A204.1 (cell line): Measurements from ENCODE around the gene PDZD2.

Experiments used
- FAIRE-seq: peaks from 2 replicates; lab custom pipeline; 2012; peaks lifted over from hg19 to GRCh38; lab: Jason Lieb, UNC

PDZD2 gene

DNA sequence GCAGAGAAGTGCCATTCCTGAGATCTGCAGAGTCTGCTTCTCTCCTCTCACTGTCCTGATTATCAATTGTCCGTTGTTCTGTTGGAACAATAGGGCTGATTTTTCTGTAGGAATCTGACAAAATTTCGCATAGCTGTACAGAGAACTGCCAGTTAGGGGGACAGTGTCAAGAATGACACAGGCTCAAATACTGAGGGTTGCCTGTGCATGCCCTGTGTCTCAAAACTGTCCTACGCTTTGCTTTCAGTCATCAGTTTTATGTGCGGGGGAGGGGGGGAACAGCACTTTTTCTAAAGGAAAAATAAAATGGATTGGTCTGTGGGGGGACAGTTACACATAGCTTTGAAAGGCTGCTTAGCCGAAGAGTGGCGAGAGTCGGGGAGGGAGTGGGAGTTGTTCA, 248.6 kb downstream of the PDZD2 start:
- FAIRE-seq, result no peak

DNA sequence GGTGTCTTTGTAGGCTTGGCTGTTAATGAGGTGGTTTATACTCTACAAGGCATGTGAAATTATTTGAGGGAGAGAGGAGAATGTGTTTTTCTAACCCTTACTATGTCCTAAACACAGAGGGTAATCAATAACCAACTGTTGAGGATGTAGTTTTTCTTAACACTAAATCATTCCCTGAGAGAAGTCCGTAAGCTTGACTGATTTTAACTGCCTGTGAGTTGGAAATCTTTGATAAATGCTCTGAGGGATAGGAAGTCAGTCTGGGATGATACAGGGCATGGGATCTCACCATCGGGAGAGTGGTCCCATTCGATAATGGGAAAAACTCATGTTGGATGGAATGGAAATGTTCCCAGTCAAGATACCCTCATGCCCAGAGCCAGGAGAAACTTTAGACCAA, 249.6 kb downstream of the PDZD2 start:
- FAIRE-seq, result no peak

DNA sequence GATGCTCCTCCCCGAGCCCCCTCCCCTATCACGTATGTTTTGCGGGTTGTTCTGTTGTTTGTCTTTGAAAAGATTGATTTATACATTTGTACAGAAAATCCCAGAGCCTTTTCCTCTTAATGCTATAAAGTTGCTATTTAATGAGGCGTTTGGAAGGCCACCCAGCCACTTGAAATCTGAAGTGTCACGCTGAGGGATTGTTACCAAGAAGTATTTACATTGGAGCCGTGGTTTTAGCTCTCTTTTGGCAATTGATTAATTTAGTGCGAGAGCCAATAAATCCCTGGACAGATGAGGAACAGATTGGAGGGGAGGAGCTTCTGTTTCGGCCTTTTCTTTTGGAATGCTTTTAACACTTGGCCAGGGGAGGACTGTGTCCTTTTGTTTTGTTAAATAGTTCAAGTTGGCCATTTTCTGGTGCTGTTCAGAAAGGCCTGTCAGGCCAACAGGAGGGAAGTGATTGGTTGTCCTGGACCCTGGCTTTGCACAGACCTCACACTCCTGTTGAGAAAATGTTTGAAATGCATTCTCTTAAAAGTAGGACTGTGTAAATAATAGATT, 250.2 kb downstream of the PDZD2 start:
- FAIRE-seq, result no peak

DNA sequence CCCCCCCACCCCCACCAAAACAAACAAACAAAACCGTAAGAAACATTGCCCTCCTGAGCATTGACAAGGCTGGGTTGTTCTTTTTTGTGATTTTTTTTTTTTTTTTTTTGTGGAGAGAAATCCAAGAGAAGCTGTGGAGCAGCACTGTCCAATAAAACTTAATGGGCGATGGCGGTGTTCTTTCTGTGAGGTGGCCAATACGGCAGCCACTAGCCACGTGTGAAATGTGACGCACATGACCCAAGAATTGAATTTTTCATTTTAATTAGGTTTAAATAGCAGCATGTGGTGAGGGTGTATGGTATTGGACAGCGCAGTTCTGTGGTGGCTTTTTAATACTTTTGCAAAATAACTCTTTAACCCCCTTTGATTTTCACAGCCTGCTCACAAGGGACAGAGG, 251.1 kb downstream of the PDZD2 start:
- FAIRE-seq, result no peak

DNA sequence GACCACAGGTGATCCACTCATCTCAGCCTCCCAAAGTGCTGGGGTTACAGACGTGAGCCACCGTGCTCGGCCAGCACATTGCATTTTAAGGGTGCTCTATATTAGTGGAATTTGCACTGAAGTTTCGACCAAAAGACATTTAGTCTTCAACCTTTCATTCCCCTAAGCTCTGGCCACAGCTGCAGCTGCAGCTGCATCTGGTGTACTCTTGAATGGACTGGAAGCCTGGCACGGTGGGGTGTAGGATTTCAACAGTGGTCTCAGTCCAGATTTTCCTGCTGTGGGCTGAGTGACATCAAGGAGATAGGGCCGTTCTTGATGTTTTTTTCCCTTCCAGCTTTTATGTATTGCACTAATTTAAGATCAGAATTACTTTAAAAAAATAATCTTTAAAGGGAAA, 255.2 kb downstream of the PDZD2 start:
- no peak for FAIRE-seq

DNA sequence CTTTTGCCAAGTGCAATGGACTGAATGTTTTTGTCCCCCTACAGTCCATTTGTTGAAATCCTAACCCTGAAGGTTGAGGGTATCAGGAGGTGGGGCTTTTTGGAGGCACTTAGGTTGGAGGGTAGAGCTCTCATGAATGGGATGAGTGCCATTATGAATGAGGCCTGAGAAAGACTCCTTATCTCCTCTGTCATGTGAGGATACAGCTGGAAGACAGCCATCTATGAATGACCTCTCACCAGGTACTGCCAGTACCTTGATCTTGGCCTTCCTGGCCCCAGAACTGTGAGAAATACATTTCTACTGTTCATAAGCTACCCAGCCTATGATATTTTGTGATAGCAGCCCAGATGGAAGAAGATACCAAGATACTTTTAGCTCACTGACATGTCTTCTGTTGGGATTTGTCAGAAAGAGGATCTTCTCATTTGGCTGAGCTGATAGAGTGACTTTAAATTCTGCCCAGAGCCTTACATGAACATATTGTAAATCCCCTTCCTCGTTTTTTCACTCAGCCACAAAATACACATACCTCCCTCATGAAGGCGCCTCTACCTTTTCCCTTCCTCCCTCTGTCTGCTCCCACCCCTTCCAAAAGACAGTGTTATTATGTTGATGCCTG, 256.4 kb downstream of the PDZD2 start:
- no peak for FAIRE-seq

DNA sequence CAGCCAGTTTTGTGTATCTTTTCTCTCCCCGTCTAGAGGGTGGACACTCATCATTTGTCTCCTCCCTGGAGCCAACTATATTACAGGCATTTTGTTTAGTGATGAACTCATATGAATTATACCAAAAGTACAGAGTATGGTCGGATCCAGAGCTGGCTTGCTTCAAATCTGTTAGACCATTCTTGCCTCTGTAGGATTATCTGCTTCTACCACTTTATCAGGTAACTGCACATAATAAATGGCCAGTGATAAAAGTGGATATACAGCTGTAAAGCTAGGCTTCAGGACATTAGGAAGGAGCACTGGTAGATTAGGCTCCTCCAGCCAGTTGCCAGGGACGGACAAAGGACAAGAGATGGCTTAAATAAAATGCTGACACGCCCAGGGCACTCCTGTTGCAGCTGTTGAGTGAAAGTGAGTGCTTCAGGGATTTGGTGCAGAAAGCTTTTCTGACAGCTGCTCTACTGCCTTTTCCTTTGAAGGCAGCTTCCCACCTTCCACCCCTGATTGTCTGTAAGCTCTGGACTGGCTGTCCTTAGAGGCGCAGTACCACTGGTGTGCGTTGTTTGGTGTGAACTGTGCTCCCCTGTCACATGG, 259.2 kb downstream of the PDZD2 start:
- FAIRE-seq, result no peak

DNA sequence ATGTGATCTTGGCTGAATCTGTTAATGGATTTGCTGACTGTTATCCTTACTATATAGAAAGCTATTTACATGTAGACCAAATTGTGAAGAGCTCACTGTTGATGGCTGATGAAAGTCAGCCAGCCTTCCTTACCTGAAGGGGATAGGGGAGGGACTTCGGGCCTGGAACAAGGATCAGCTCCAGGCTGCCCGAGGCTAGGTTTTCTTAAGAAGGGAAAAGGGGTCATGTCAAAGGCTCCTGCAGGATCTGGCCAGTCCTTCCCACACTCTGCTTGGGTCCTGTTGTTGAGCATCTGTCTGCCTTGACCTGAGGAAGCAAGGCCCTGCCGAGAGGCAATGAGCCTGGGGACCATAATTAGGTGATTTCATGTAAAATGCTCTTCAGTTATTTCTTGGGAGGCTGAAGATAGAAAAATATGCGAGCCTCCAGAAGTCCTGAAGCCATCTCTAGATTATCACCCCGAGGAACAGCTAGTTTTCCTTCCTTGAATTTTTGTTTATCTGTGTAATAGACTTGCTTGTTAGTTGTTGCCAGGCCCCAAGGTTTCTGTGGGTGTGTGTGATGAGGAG, 261.4 kb downstream of the PDZD2 start:
- no peak for FAIRE-seq

DNA sequence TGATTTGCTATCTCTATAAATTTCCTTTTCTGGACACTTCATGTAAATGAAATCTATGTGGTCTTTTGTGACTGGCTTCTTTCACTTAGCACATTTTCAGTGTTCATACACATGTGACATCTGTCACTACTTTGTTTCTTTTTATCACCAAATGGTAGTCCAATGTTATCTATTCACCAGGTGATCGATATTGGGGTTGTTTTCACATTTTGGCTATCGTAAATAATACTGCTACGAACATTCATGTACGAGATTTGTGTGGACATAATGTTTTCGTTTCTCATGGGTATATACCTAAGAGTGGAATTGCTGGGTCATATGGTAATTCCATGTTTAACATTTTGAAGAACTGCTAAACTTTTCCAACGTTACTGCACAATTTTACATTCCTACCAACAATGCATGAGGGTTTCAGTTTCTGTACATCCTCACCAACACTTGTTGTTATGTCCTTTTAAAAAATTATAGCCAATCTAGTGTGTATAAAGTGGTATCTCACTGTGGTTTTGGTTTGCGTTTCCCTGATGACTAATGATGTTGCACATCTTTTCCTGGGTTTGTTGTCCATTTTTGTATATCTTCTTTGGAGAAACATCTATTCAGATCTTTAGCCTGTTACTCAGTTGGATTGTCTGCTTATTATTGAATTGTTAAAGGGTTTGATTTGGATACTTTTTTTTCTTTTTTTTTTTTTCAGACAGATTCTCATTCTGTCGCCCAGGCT, 263.0 kb downstream of the PDZD2 start:
- FAIRE-seq, result no peak

DNA sequence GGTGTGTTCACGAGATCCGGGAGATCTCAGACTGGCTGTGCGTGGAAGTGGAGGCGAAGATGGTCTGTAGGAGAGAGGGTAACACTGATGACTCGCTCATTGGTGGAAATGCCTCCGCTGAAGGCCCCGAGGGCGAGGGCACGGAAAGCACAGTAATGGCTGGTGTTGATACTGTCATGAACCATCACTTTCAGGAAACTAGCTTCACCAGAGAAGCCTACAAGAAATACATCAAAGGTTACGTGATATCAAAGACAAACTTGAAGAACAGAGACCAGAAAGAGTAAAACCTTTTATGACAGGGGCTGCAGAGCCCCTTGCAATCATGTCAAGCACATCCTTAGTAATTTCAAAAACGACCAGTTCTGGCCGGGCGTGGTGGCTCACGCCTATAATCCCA, 269.5 kb downstream of the PDZD2 start:
- no peak for FAIRE-seq

DNA sequence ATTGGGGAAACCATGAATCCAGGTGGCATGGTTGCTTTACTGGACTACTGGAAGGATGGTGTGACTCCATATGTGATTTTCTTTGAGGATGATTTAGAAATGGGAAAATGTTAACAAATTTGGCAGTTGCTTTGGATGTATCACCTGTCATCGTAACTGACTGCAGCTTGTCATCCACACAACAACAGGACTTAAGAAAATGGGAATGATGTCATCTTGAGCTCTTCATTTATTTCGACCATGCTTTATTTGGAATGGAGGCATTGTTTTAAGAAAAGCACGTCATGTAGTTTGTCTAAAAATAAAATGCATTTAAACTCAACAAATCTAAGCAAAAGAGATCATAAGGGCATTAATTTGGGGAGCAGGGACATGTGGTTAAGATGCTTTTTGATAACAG, 270.1 kb downstream of the PDZD2 start:
- FAIRE-seq, result no peak

DNA sequence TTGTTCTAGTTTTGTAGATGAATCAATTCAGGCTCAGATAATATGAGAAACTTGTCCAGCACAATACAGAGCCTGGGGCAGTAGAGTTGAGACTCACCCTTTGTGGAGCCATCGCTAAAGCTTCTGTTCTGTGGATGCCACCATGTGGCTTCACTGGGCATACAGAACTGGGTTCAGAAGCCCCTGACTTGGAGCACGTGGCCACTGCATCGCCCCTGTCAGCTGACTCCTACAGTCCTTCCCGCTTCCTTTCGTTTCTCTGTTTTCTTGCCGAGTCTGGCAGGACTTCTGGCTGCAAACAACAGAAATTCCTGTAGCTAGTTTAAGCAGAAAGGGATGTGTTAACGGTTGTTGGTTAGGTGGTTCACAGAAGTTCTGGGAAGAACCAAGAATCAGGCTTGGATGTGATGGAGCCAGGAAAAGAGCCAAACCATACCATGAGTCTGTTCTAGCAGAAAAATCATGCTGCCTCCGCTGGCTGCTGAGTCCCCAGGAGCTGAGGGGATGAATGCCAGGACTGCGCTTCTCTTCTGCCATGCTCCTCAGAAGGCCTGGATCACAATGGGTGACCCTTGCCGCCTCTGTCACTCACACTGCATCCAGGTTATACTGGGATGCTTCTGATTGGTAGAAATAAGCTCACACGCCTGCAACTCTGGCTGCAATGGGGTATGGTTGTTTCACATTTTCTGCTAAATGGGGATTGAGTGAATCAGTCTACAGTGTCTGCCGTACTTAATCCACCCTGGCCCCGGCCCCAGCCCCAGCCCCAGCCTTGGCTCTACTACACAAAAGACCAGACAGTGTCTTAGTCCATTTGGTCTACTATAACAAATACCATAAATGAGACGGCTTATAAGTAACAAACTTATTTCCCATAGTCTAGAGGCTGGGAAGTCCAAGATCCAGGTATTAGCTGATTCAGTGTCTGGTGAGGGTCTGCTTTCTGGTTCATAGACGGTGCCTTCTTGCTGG, 272.6 kb downstream of the PDZD2 start:
- FAIRE-seq, result no peak

DNA sequence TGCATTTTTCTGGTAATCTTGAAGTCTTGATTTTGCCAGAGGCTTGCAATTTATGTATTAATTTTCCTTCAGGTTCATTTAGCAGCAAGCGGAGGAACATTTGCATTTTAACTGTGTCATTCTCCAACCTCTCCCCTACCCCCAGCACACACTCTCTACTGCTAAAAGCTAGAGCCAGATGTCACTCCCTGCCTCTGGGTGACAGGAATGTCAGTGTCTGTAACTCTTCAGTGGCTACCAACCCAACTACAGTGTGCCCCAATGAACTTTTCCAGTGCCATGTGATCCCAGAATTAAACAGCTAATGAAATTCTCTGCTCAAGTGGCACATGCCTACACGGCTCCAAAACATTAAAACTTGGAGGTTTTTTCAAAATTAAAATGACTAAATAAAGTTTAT, 274.9 kb downstream of the PDZD2 start:
- FAIRE-seq, result no peak

DNA sequence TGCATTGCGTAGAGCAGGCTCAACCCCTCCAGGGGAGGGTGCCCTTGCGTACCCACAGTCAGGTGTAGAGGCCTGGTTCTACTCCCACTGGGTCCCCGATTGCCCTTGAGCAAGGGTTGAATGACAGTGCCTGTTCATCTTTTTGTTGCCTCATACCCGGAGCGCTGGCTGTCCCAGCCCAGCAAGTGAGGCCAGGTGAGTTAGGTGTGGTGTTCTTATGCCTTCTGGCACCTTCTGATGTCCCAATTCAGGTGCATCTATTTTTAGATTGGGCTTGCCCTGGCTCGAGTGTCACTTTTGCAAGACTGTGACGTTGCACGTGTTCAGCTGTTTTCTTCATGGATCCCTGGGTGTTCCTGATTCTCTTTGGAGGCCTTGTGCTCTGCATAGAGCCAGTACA, 277.4 kb downstream of the PDZD2 start:
- no peak for FAIRE-seq

DNA sequence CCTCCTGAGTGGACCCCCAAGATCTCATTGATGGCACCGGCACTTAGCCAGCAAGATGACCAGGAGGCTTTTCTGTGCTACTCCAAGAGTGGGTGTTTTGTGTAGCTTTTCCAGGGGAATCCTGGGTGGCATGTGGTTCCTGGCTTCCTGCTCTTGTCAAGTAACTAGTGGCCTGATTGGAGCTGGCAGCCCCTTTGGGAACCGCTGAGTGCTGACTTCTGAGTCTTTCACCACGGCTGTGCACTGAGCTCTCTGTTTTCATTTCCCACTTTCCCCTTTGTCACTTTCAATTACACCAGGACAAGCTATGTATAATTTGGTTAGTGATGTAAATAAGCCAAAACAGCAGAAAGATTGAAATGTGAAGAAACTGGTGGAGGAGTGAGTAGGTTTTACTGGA, 279.8 kb downstream of the PDZD2 start:
- FAIRE-seq, result no peak

DNA sequence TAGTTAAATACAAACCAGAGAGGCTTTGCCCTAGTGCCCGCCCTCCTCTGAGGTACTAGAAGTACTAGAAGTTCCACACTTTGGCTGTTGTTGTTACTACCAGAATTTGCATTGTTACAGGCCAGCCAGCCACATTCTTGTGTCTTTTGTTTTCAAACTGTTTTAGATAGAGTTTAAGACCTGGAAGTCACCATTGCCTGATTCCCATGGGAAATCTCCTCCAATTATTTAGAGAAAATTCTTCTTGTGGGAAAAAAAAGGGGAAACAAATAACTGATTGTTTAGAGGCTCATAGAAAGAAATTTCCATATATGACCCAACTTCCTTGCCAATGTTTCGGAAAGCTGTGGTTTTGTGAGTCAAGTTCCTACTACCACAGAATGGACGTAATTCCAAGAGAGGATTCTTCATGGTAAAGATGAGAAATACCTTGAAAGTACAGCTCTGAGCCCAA, 282.9 kb downstream of the PDZD2 start:
- FAIRE-seq, result no peak

DNA sequence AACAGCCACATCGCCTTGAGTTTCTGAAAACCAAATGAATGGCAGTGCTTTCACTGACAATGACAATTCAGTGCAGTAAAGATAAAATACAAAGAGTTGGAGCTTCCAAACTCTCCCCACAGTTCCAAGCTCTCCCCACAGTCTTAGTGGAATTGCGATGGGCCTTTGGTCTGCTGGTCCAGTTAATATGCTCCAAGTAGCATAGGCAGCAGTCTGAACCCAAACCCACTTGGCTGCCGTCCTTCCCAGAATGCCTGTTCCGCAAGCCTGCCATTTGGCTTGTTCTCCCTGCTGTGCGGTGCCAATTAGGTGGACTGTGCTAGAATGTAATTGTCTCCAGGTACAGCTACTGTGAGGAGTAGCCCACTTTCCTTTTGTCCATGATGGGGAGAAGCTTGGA, 285.1 kb downstream of the PDZD2 start:
- no peak for FAIRE-seq

DNA sequence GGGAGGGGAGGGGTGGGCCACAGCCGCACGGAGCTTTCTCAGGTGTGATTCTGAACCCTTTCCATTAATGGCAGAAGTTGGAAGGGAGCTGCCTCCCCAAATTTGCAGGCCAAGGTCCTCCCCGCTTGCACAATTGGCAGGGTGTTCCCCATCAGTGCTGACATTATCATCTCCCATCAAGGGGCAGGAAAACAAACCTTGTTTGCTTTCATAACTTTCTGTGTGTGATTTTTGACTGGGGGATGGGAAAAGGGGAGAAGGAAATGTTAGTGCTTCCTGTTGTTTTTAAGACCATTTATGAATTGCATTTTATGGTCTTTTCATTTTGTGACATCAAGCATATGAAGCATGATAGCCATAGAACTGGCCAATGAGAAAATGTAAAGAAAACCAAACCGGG, 292.9 kb downstream of the PDZD2 start:
- FAIRE-seq, result no peak

DNA sequence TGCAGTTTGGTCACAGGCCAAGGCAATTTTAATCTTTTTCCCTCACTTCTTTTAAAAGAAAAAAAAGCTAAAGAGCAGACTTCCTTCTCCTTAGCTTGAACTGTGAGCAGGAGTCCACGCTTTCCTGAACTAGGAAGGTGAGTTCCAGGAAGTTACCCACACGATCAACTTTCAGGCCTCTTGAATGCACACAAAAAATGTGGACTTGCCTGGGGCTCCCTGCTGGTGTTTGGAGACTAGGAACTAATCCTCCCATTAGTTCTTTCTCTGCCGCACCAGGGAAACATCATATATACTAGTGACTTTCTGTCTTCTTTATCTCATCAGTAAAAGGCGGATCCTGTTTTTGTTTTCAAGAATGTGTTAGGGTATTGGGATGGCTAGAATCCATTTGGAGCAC, 295.2 kb downstream of the PDZD2 start:
- FAIRE-seq, result no peak

DNA sequence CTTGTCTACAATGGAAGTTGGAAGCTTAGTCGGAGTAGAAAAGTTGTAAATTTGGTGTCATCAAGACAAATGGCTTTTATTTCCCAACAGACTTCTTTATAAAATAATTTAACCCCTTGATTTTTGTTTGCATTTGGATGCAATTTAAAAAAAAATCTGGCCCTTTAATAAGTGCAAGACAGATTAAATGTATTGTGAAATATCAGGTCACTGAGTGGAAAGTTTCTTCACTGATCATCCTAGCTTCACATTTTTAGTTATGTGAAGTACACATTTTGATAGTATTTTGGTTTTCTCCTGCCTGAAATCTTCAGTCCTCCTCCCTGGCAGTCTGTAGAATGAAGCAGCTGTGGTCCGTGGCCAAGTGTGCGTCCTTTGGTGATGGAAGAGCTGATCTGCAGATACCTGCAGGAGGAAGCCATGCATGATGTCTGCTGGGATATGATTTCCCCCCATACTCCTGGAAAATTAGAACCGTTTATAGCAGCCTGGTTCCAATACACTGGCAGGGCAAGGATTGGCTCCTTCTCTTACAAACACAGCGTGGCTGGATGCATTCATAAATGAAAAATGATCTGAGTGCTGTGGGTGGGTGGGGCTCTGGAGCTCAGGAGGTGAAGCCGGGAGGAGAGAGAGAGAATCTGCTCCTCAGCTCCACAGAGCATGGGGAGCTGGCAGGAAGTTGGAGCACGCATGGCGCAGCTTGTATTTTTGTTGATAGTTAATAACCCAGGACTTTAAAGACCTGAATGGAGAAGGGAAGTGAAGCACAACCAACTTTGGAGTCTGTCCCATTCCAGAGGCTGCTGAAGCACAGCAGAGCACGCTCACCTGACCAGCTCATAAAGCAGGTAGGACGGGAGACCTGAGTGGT, 296.8 kb downstream of the PDZD2 start:
- no peak for FAIRE-seq

DNA sequence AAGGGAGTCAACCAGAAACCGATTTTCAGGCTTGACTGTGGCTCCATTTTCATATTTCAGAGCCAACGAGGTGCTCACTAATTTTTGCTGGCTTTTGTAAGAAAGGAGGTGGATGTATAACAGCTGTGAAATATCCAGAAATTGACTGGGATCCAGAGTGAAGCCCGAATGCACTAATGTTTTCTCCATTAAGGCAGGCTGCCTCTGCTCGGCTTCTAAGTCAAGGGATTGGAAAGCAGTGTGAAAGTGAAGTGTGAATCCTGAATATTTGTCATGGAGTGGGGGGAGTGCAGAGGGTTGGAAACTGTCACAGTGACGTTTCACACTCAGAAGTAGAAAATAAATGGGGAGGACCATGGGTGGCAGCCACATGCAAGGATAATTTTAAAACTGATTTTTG, 297.8 kb downstream of the PDZD2 start:
- FAIRE-seq, result no peak
